Hematopoietic multipotent progenitor cell treated with erythropoietin and hydrocortisone succinate and interleukin-3 and kit ligand, for 4 days (in vitro differentiated cells): ENCODE results near the gene CLSTN1.
"Not testable (repeated sequence)": the region's sequence is repeated elsewhere in the genome, so short reads cannot be mapped to it uniquely, and the experiment has no call there.

ENCODE experiments used
- DNase-seq: peaks from one replicate; pipeline ENCODE4 v3.0.0-alpha.2; 2015

CLSTN1 gene

GRCh38 chr1:9794081-9794480 is 29.7 kb downstream of the CLSTN1 start:
- DNase-seq: no peak

- DNase-seq: no peak
Measured at GRCh38 chr1:9793291-9793690, 30.5 kb downstream of the CLSTN1 start.

GRCh38 chr1:9792156-9793042 is 31.4 kb downstream of the CLSTN1 start:
- DNase-seq: no peak

GRCh38 chr1:9789700-9790099 is 34.1 kb downstream of the CLSTN1 start:
- DNase-seq: not testable (repeated sequence)

GRCh38 chr1:9787702-9788101 is 36.1 kb downstream of the CLSTN1 start:
- DNase-seq: peak; percentile 69

GRCh38 chr1:9785406-9785805 is 38.4 kb downstream of the CLSTN1 start:
- DNase-seq: no peak

GRCh38 chr1:9784508-9785133 is 39.1 kb downstream of the CLSTN1 start:
- DNase-seq: peak; percentile 85

- no peak for DNase-seq
Measured at GRCh38 chr1:9782897-9783296, 40.9 kb downstream of the CLSTN1 start.

GRCh38 chr1:9782116-9782751 is 41.5 kb downstream of the CLSTN1 start:
- DNase-seq: no peak

GRCh38 chr1:9780554-9781110 is 43.1 kb downstream of the CLSTN1 start:
- no peak for DNase-seq

- DNase-seq: no peak
Measured at GRCh38 chr1:9778905-9779304, 44.9 kb downstream of the CLSTN1 start.

- DNase-seq: no peak
Measured at GRCh38 chr1:9776685-9777084, 47.1 kb downstream of the CLSTN1 start.

GRCh38 chr1:9774712-9775679 is 48.8 kb downstream of the CLSTN1 start:
- no peak for DNase-seq

GRCh38 chr1:9770298-9770697 is 53.5 kb downstream of the CLSTN1 start:
- peak; percentile 38 for DNase-seq

- DNase-seq: no peak
Measured at GRCh38 chr1:9768983-9769382, 54.8 kb downstream of the CLSTN1 start.

- peak; percentile 63 for DNase-seq
Measured at GRCh38 chr1:9767964-9768668, 55.6 kb downstream of the CLSTN1 start.

GRCh38 chr1:9766759-9767442 is 56.9 kb downstream of the CLSTN1 start:
- DNase-seq: no peak

- peak; percentile 74 for DNase-seq
Measured at GRCh38 chr1:9764550-9764949, 59.2 kb downstream of the CLSTN1 start.

- no peak for DNase-seq
Measured at GRCh38 chr1:9763914-9764313, 59.9 kb downstream of the CLSTN1 start.

- not testable (repeated sequence) for DNase-seq
Measured at GRCh38 chr1:9762446-9762845, 61.3 kb downstream of the CLSTN1 start.

GRCh38 chr1:9761855-9762254 is 61.9 kb downstream of the CLSTN1 start:
- DNase-seq: no peak
